Islet of Langerhans (tissue), 1 donor: ENCODE data around the gene RPUSD2.

Source experiments
- FAIRE-seq: peaks from one replicate; lab custom pipeline; 2011; peaks lifted over from hg19 to GRCh38; lab: Jason Lieb, UNC

Gene RPUSD2, protein sequence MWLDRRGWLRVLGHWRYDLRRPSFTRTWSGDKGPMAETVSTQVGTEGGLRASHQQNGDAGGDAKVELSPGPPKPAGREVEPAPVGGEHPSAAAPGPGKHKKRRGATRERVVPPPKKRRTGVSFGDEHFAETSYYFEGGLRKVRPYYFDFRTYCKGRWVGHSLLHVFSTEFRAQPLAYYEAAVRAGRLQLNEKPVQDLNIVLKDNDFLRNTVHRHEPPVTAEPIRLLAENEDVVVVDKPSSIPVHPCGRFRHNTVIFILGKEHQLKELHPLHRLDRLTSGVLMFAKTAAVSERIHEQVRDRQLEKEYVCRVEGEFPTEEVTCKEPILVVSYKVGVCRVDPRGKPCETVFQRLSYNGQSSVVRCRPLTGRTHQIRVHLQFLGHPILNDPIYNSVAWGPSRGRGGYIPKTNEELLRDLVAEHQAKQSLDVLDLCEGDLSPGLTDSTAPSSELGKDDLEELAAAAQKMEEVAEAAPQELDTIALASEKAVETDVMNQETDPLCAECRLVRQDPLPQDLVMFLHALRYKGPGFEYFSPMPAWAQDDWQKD

DNA sequence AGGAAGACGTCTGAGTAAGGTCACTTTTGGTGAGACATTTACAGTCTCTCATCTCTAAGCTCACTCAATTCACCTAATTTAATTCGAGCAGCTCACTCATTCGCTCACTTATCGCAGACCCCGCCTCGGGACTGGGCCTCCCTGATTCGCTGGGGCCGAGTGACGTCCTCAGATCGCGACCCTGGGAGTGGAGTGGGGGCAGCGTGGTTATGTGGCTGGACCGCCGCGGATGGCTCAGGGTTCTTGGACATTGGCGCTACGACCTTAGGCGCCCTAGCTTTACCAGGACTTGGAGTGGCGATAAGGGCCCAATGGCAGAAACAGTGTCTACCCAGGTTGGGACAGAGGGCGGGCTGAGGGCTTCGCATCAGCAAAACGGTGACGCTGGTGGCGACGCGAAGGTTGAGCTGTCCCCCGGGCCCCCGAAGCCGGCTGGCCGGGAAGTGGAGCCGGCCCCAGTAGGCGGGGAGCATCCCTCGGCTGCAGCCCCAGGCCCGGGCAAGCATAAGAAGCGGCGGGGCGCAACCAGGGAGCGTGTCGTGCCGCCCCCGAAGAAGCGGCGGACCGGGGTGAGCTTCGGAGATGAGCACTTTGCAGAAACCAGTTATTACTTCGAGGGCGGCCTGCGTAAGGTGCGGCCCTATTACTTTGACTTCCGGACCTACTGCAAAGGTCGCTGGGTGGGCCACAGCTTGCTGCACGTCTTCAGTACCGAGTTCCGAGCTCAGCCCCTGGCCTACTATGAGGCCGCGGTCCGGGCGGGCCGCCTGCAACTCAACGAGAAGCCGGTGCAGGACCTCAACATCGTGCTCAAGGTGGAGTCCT lies at the start of gene RPUSD2:
Gene RPUSD2 (plus strand): TSS at position 171 of the 825 bp plus-strand sequence. CDS start 39 bp downstream, at position 210.
- FAIRE-seq = no peak

DNA sequence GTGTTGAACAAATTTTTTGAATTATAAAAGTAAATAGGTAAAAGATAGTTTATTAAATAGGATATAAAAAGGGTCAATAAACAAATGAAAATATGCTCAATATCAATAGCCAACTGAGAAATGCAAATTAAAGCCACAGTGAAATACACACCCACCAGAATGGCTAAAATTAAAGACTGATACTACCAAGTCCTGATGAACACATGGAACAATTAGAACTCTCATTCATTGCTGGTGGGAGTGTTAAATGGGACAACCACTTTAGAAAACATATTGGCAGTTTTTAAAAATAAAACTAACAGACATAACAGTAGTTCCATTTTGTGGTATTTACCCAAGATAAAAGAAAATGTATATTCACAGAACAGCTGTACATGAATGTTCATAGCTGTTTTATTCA lies 45.5 kb upstream of the RPUSD2 start:
- no peak for FAIRE-seq

DNA sequence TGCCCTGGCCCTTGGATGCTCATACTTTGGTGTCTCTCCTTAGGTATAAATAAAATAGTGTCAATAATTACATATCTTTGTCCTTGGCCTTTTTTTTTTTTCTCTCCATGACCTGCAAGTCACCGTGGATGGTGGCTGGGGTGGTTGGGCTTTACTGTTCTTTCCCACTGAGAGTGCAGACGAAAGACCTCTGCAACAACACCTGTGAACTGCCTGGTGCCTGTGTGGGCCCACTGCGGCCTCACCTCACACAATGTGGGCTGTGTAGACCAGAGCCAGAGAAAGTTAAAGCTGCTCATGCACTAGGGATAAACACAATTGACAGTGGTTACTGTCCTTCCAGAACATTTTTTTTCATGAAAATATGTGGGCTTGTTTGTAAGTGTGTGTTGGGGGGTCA lies 43.2 kb upstream of the RPUSD2 start:
- FAIRE-seq = no peak

DNA sequence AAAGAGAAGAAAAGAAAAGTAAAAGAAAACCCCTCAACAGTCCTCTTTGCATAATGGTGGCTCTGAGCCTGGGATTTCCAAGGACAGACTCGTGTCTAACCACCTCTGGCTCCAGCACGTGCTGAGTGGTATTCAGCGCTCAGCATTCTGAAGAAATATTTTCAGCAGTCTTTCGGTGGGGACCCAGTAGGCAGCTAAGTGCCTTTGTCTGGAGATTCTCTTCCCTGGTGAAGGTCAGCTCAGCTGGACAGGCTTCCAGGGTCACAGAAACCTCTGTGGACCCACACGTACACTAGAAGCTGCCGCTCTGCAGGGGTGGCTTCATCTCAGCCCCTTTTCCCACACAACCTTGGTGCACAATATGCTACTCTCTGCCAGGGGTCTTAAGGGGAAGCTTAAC lies 40.3 kb upstream of the RPUSD2 start:
- no peak for FAIRE-seq

DNA sequence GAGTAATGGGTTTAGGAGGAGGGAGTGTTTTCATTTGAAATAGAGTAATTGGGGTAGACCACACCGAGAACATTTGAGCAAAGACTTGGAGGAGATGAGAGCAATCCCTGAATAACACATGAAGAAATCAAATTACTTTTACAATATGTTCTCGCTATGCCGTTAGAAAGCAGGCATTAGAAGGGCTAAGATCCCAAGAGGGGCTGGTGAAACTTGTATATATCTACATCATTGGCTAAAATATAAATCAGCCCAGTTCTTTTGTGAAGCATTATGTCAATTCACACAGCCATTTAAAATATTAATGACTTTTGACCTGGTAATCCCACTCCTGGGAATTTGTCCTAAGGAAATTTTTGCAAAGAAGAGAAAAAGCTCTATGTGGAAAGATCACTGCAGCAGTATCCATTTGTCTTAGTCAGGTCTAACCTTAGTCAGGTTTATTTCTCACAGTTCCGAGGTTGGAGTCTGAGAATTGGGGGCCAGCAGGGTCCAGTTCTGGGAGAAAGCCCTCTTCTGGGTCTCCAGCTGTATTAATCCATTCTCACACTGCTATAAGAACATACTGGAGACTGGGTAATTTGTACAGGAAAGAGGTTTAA lies 35.2 kb upstream of the RPUSD2 start:
- FAIRE-seq = no peak

DNA sequence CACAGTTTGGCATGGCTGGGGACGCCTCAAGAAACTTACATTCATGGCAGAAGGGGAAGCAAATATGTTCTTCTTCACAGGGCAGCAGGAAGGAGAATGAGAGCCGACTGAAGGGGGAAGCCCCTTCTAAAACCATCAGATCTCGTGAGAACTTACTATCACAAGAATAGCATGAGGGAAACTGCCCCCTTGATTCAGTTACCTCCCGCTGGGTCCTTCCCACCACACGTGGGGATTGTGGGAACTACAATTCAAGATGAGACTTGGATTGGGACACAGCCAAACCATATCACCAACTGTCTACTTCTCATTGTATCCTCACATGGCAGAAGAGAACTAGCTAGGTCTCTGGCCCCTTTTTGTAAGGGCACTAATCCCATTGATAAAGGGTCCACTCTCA lies 34.7 kb upstream of the RPUSD2 start:
- FAIRE-seq = no peak

DNA sequence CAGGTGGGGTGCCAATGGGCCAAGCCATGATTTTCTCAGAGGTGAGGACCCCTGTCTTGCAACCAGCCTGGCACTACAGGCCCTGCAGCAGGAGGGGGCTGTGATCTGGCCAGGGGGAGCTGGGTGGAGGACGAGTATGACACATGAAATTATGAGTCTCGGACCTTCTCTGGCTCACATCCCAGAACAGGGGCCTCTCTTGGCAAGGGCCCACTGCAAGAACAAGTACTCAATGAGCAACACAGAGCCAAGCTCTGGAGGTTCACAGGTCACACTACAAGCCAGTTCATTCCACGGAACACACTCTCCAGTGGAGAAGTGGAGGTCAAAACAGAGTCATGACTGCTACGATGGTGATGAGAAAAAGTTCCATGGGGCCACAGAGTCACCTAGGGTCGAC lies 32.6 kb upstream of the RPUSD2 start:
- FAIRE-seq = no peak

DNA sequence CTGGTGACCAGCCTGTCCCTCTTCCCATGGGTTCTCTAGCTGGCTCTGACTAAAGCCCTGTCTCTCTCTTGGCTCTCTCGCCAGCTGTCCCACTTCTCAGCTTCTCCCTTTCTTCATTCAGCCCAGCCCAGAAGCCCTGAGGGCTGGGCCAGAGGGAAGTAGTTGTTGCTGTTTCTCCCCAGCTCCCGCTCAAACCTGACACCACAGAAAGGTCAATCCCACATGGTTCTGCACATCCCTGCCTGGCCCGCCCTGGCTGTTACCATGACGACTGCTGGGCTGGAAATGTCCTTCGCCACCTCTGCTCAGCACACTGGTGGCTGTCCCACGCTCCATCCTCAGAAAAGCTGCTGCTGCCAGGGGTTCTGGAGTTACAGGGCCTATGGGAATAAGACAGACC lies 30.1 kb upstream of the RPUSD2 start:
- FAIRE-seq = no peak

DNA sequence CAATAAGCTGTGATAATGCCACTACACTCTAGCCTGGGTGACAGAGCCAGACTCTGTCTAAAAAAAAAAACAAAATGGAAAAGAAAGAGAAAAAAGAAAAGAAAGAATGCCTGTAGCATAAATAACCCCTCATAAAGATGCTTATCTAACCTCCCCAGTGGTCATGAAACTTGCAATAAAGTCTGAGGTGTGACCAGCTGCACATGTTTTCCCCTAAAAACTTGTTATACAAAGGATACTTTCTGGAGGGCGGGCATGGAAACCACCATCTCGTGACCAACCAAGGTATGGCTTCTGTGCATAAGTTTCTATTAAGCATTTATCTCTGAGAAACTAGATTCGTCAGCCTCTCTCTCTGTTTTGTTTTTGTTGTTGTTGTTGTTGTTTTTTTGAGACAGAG lies 26.0 kb upstream of the RPUSD2 start:
- FAIRE-seq = no peak

DNA sequence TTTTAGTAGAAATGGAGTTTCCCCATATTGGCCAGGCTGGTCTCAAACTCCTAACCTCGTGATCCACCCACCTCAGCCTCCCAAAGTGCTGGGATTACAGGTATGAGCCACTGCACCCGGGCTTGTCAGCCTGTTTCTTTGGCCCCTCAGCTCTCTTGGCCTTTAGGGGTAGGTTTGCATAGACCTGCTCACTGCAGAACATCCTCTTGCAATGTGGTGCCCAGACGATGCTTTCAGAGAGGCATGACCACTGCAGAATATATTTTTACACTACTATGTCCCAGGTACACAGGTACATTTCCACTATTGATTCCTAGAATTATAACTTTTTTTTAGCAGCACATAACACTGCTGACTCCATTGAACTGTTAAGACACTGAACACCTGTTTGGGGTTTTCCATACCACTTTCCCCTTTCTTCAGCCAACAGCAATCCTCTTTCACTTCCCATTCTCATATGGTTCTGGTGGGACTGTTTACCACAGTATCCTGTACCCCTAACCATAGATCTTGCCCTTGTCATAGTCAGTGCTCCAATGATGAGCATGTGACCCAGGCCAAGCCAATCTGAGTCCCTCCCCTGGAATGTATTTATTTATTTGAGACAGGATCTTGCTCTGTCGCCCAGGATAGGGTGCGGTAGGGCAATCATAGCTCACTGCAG lies 25.3 kb upstream of the RPUSD2 start:
- FAIRE-seq = no peak

DNA sequence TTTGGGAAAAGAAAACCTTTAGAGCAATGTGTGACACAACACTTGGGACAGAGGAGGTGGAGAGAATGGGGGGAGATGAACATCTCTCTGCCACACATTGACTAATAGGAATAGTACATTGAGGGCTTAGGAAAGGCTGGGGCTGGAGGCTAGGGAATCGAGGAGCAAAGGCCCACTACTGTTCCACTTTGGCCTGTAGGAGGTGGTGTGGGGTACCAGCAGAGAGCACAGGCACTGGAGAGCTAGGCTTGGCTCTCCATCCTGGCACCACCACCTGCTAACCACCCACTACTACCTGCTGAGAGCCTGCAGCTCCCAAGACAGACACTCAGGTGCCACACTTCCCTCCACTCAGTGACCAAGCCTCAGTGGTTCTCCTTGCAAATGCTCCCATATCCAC lies 23.6 kb upstream of the RPUSD2 start:
- FAIRE-seq = no peak

DNA sequence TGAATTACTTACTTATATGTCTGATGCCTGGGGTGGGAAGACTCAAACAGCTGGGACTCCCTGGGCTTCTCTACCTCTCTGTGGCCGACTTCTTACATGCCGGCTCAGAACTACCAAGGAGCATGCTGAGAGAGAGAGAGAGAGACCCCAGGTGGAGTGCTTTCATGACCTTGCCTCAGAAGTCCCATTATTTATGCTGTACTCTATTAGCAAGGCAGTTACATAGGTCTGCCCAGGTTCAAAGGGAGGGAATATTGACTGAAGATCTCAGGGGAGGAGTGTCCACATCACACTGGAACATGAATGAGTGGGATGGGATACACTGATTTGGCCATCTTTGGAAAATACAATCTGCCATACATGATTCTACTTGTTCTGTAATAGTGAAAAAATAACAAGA lies 20.5 kb upstream of the RPUSD2 start:
- FAIRE-seq = no peak

DNA sequence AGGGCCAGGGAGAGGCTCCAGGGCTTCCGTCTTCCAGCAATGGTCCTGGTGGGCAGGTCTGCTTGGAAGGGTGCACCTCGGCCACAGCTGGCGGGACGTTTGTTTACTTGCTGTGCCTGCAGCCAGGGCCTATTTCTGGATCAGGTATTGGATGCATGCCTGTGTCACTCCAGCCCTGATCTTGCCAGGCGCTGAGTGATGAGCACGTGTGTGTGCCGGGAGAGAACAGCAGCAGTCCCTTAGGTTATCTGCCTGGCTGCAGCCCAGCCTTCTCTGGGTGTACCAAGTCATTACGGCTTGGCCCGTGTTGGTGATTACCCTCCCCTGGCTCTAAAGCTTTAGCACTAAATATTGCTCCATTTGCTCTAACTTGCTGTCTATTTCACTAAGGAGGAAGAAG lies 19.2 kb upstream of the RPUSD2 start:
- FAIRE-seq = no peak

DNA sequence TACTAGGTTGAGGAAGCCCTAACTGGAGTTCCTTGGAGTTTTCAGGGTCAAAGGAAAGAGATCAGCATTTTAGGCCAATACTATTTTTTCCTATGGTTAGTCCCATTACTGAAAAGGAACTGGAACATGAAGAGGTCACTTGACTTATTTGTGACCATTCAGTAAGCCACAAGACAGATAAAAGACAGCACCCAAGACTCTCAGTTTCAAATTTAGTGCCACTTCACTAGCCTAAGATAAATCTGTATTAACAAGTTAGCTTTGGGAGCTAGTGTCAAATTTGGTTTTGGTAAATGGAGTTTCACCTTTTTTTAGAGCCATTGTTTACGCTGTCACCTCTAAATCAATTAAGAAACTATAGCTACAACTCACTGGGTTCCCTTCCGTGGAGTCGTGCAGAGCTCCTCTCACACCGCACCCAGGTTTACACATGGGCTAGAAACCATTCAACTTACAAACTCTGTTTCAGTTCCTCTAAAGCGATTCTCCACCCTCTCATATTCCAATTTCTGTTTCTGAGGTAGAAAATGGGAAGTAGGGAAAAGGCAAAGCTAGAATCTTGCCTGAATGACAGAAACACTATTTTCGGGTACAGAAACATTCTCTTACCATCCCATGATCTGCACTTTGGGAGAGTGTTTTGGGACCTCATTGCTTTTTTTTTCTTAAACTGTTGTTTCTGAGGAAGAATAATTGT lies 18.6 kb upstream of the RPUSD2 start:
- FAIRE-seq = no peak

DNA sequence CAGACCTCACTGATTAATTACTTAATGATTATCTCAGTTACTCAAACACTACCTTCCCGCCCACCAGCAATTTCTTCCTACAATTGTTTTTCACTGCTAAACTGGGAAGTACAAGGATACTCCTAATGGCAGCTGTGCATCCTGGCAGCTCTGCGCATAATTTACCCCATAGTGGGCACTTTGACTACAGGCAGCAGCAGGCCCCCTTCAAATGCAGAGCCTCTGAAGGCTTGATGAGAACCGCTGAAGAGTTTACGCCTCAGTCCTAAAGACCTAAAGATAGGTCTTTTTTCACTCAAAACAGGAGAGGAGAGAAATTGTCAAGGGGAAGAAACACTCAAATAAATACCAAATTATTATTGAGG lies 15.0 kb upstream of the RPUSD2 start:
- no peak for FAIRE-seq

DNA sequence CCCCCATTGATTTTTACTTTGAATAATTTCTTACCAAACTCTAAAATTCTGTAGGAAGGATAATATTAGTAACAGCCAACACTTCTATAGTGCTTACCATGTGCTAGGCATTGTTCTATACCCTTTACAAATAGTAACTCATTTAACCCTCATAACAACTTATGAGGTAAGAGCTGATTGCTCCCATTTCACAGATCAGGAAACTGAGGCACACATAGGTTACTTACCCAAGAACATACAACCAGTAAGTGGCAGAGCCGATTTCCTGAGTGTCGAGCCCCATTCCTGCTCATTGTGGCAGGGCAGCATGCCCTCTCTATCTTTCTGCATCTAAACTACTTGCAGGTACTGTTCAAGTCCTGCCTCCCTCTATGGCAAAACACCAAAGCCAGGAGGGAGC lies 13.2 kb upstream of the RPUSD2 start:
- FAIRE-seq = no peak

DNA sequence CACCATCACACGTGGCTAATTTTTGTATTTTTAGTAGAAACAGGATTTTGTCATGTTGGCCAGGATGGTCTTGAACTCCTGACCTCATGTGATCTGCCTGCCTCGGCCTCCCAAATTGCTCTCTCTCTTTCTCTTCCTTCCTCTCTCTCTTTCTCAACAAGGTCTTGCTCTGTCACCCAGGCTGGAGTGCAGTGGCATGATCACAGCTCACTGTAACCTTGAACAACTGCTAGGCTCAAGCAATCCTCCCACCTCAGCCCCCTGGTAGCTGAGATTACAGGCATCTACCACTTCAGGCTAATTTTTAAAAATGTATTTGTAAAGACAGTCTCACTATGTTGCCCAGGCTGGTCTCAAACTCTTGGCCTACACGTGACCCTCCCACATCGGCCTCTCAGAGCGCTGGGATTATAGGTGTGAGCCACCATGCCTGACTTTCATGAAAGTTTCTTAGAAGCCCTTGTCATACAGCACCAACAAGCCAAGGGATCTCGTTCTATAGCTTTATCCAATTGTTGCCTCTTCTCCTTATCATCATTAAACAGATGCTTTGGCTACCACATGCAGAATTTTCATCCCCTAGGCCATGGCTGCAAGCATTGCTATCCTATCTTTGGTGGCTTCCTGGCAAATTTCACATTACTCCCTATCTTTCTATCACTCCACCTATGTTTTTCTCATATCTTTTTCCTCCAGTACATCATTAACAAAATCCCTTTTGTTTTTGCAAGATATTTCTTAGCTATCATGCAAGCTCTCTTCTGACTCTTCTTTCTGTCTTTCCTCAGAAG lies 10.0 kb upstream of the RPUSD2 start:
- no peak for FAIRE-seq

DNA sequence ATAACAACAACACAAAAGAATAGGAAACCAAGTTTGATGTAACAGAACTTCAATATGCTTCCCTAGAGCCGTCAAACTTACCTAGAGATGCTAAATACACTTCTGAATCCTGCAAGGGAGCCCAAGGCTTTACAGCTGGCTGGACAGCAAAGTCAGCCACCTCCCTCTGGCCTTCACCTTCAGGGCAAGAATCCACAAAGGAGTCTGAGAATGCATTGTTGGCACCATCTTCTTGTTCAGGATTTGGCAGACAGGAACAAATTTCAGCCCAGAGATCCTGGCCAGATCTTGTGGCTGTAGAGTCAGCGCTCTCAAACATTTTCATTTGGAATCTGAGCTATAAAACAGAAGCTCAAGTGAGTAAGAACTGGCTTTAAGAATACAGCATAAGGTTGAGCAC lies 6.4 kb upstream of the RPUSD2 start:
- FAIRE-seq = no peak

DNA sequence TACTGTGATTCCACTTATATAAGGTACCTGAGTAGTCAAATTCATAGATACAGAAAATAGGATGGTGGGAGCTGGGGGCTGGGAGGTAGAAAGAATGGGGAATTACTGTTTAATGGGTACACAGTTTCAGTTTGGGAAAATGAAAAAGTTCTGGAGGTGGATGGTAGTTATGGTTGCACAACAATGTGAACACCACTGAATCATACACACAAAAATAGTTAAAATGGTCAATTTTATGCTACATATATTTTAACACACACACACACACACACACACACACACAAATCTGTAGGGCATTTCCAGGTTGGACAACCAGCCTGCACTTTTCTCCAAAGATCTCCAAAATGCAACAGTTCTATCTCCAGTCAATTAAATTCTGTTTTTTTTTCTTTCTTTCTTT lies 5.7 kb upstream of the RPUSD2 start:
- FAIRE-seq = no peak

DNA sequence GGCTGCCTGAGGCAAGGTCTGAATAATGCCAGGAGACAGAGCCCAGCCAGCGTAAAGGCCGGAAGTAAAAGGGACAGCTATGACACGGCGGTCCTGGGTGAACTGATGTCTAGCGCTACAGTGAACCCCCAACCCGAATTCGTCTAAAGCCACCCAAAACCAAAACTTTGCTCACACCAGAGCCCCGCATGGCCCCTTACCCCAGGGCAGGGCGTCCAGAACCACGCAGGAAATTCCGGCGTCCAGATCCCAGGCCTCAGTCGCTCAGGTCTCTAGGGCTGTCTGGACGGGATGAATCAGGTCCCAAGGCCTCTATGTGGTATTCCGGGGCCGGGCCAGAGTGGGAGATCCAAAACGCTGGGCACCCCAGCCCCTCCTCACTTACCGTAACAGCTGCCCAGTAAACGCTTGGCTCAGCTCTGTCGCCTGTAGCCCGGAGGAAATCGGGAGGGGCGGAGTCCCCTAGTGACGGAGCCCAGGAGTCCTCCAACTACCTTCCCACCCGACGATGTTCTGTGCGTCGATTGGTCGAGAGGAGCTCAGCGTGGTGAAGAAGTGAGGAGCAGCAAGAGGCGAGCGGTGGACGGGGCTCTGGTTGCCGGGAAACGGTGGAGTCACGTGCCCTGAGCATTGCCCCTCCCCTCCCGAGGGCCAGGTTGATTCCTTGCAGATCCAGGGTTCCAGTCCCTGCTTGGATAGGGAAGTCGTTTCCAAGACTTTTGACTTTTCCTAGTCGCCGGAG lies 4.3 kb upstream of the RPUSD2 start, which contains the start of gene CCDC32:
Gene CCDC32 (minus strand): TSS at position 452 of the 742 bp plus-strand sequence. CDS start 2,027 bp downstream, outside the sequence.
- peak; percentile 80 for FAIRE-seq
